SK-N-MC (cell line): ENCODE data around the gene ARHGEF37.

Experiments
- EZH2 ChIP-seq: fragments of 200-600 bp; sonication (generic); IDR thresholded peaks from one replicate; pipeline ENCODE4 v1.6.1; 2017; ENCODE audit warnings: antibody characterized with exemption
- FOXP2 ChIP-seq: optimal IDR thresholded peaks from 2 replicates; pipeline ENCODE3; 2011; ENCODE audit warnings: mild to moderate bottlenecking, moderate library complexity; ENCODE audit not compliant: insufficient read depth; ENCODE audit errors: extremely low read length, control extremely low read depth
- POLR2AphosphoS5 ChIP-seq: IDR thresholded peaks from 2 replicates; pipeline ENCODE4 v1.6.1; 2012; ENCODE audit warnings: mild to moderate bottlenecking, low read depth, low read length, borderline replicate concordance

DNA sequence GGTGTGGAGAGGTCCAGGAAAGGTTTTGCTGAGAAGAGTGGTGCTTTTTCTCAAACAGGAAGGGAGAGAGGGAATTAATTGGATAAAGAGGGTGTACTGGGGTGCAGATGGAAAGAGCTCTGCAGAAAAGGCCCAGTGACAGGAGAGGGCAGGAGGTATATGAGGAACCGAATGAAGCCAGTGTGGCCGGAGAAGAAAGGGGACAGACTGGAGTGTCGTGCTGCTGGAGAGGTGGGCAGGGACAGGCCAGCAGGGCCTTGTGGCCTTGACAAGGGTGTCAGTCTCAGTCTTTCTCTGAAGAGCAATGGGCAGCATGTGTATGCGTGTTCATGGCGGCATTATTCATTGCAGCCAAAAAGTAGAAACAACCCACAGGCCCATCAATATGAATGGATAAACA is 48.1 kb downstream of the ARHGEF37 start:
- TF ChIP-seq EZH2 (no peak), POLR2AphosphoS5 (no peak), FOXP2 (no peak)
